ENCODE measurements around the gene FMNL2. TPM values are rescaled to one million over a fixed set of nuclear protein-coding genes. Genes with fewer than 3 reads are reported as not detected.

The FMNL2 gene
- total RNA-seq, 2 donors from 2014 or later = 1.1 to 2.7 TPM

GRCh38 chr2:152553518-152553917 is 218.5 kb downstream of the FMNL2 start:
- ATAC-seq (replicated peaks) = no peak
- H3K36me3 Mint-ChIP-seq (ENCODE audit: low read depth) = no peaks in the 10 kb centered on the region
- H3K9me3 Mint-ChIP-seq = no peaks in the 10 kb centered on the region
- H3K27me3 Mint-ChIP-seq = peaks cover 7% of the 10 kb centered on the region
- H3K27ac Mint-ChIP-seq = no peak overlapping the region
- no peak overlapping the region for H3K4me3 Mint-ChIP-seq
- H3K4me1 Mint-ChIP-seq = no peaks in the 10 kb centered on the region

GRCh38 chr2:152555048-152555447 is 220.1 kb downstream of the FMNL2 start:
- H3K27me3 Mint-ChIP-seq = peaks cover 11% of the 10 kb centered on the region
- no peak for ATAC-seq (replicated peaks)
- no peaks in the 10 kb centered on the region for H3K9me3 Mint-ChIP-seq
- H3K4me3 Mint-ChIP-seq = no peak overlapping the region
- no peaks in the 10 kb centered on the region for H3K4me1 Mint-ChIP-seq
- H3K36me3 Mint-ChIP-seq (ENCODE audit: low read depth) = no peaks in the 10 kb centered on the region
- H3K27ac Mint-ChIP-seq = no peak overlapping the region

GRCh38 chr2:152556506-152556905 is 221.5 kb downstream of the FMNL2 start:
- H3K36me3 Mint-ChIP-seq (ENCODE audit: low read depth) = no peaks in the 10 kb centered on the region
- peaks cover 11% of the 10 kb centered on the region for H3K27me3 Mint-ChIP-seq
- no peaks in the 10 kb centered on the region for H3K9me3 Mint-ChIP-seq
- H3K4me1 Mint-ChIP-seq = no peaks in the 10 kb centered on the region
- H3K27ac Mint-ChIP-seq = no peak overlapping the region
- no peak for ATAC-seq (replicated peaks)
- H3K4me3 Mint-ChIP-seq = no peak overlapping the region

- Mint-ChIP-seq H3K36me3 (ENCODE audit: low read depth) (no peaks in the 10 kb centered on the region), H3K9me3 (no peaks in the 10 kb centered on the region), H3K27ac (no peak overlapping the region), H3K4me1 (no peaks in the 10 kb centered on the region), H3K4me3 (no peak overlapping the region), H3K27me3 (peaks cover 11% of the 10 kb centered on the region)
- no peak for ATAC-seq (replicated peaks)
Measured at GRCh38 chr2:152557273-152557888, 222.4 kb downstream of the FMNL2 start.

GRCh38 chr2:152558158-152558984 is 223.4 kb downstream of the FMNL2 start:
- Mint-ChIP-seq H3K36me3 (ENCODE audit: low read depth) (no peaks in the 10 kb centered on the region), H3K27me3 (peaks cover 5% of the 10 kb centered on the region), H3K4me3 (no peak overlapping the region), H3K9me3 (no peaks in the 10 kb centered on the region), H3K27ac (no peak overlapping the region), H3K4me1 (no peaks in the 10 kb centered on the region)
- no peak for ATAC-seq (replicated peaks)

- H3K27me3 Mint-ChIP-seq = peaks cover 9% of the 10 kb centered on the region
- H3K36me3 Mint-ChIP-seq (ENCODE audit: low read depth) = no peaks in the 10 kb centered on the region
- H3K4me3 Mint-ChIP-seq = no peak overlapping the region
- H3K4me1 Mint-ChIP-seq = no peaks in the 10 kb centered on the region
- no peaks in the 10 kb centered on the region for H3K9me3 Mint-ChIP-seq
- no peak overlapping the region for H3K27ac Mint-ChIP-seq
- ATAC-seq (replicated peaks) = no peak
Measured at GRCh38 chr2:152559008-152559407, 224.0 kb downstream of the FMNL2 start.

GRCh38 chr2:152560166-152560565 is 225.2 kb downstream of the FMNL2 start:
- Mint-ChIP-seq H3K4me3 (no peak overlapping the region), H3K36me3 (ENCODE audit: low read depth) (no peaks in the 10 kb centered on the region), H3K27me3 (peaks cover 11% of the 10 kb centered on the region), H3K9me3 (no peaks in the 10 kb centered on the region), H3K27ac (no peak overlapping the region), H3K4me1 (no peaks in the 10 kb centered on the region)
- no peak for ATAC-seq (replicated peaks)

- no peak overlapping the region for H3K4me3 Mint-ChIP-seq
- H3K27ac Mint-ChIP-seq = no peak overlapping the region
- ATAC-seq (replicated peaks) = no peak
- H3K27me3 Mint-ChIP-seq = peaks cover 14% of the 10 kb centered on the region
- no peaks in the 10 kb centered on the region for H3K9me3 Mint-ChIP-seq
- H3K4me1 Mint-ChIP-seq = no peaks in the 10 kb centered on the region
- no peaks in the 10 kb centered on the region for H3K36me3 Mint-ChIP-seq (ENCODE audit: low read depth)
Measured at GRCh38 chr2:152560873-152561595, 226.1 kb downstream of the FMNL2 start.

- Mint-ChIP-seq H3K27me3 (peaks cover 18% of the 10 kb centered on the region), H3K4me3 (no peak overlapping the region), H3K36me3 (ENCODE audit: low read depth) (no peaks in the 10 kb centered on the region), H3K27ac (no peak overlapping the region), H3K4me1 (no peaks in the 10 kb centered on the region), H3K9me3 (no peaks in the 10 kb centered on the region)
- ATAC-seq (replicated peaks) = no peak
Measured at GRCh38 chr2:152562198-152562884, 227.4 kb downstream of the FMNL2 start.

GRCh38 chr2:152563764-152564163 is 228.8 kb downstream of the FMNL2 start:
- Mint-ChIP-seq H3K27me3 (peaks cover 21% of the 10 kb centered on the region), H3K27ac (no peak overlapping the region), H3K9me3 (no peaks in the 10 kb centered on the region), H3K36me3 (ENCODE audit: low read depth) (no peaks in the 10 kb centered on the region), H3K4me3 (no peak overlapping the region), H3K4me1 (no peaks in the 10 kb centered on the region)
- ATAC-seq (replicated peaks) = no peak

GRCh38 chr2:152564754-152565551 is 230.0 kb downstream of the FMNL2 start:
- Mint-ChIP-seq H3K4me3 (no peak overlapping the region), H3K4me1 (no peaks in the 10 kb centered on the region), H3K27me3 (peaks cover 21% of the 10 kb centered on the region), H3K36me3 (ENCODE audit: low read depth) (no peaks in the 10 kb centered on the region), H3K27ac (no peak overlapping the region), H3K9me3 (no peaks in the 10 kb centered on the region)
- ATAC-seq (replicated peaks) = peak; percentile 78

GRCh38 chr2:152565884-152566727 is 231.1 kb downstream of the FMNL2 start:
- Mint-ChIP-seq H3K27ac (no peak overlapping the region), H3K4me1 (no peaks in the 10 kb centered on the region), H3K9me3 (no peaks in the 10 kb centered on the region), H3K27me3 (peaks cover 21% of the 10 kb centered on the region), H3K4me3 (no peak overlapping the region), H3K36me3 (ENCODE audit: low read depth) (no peaks in the 10 kb centered on the region)
- ATAC-seq (replicated peaks) = no peak

GRCh38 chr2:152566728-152567069 is 231.7 kb downstream of the FMNL2 start:
- H3K27me3 Mint-ChIP-seq = peaks cover 21% of the 10 kb centered on the region
- H3K4me1 Mint-ChIP-seq = no peaks in the 10 kb centered on the region
- H3K27ac Mint-ChIP-seq = no peak overlapping the region
- no peaks in the 10 kb centered on the region for H3K36me3 Mint-ChIP-seq (ENCODE audit: low read depth)
- H3K4me3 Mint-ChIP-seq = no peak overlapping the region
- ATAC-seq (replicated peaks) = peak; percentile 16
- no peaks in the 10 kb centered on the region for H3K9me3 Mint-ChIP-seq
